Measurements from ENCODE around the gene SLC37A3.

Gene SLC37A3

DNA sequence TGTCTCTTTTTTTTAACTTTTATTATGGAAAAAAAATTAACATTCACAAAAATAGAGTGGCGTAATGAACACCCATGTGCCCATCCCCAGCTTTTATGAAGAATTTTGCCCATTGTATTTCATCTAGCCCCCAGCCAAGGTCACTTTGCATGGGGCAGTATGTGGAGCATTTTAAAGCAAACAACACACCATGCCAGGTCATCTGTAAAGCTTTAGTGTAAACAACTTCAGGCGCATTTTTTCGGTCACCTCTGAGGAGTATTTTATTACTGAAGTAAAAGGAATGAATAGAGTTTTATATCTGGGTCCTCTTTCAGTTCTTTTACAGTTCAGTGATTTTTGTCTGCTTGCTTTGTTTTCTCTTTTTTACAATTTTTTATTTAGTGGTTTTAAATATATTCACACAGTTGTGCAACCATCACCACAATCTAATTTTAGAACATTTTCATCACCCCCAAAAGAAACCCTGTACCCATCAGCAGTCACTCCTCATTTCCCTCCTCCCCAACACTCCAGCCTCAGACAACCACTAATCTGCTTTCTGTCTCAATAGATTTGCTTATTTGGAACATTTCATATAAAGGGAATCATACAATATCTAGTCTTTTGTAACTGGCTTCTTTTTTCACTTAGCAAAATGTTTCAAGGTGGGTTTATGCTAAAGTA is 87.9 kb downstream of the SLC37A3 start:
- no peak for DNase-seq

GRCh38 chr7:140308060-140308459 is 90.3 kb downstream of the SLC37A3 start:
- no peak for DNase-seq

- DNase-seq: peak in 1 of 2 donors; percentile 15
Observed at GRCh38 chr7:140304191-140304799, 94.0 kb downstream of the SLC37A3 start.

DNA sequence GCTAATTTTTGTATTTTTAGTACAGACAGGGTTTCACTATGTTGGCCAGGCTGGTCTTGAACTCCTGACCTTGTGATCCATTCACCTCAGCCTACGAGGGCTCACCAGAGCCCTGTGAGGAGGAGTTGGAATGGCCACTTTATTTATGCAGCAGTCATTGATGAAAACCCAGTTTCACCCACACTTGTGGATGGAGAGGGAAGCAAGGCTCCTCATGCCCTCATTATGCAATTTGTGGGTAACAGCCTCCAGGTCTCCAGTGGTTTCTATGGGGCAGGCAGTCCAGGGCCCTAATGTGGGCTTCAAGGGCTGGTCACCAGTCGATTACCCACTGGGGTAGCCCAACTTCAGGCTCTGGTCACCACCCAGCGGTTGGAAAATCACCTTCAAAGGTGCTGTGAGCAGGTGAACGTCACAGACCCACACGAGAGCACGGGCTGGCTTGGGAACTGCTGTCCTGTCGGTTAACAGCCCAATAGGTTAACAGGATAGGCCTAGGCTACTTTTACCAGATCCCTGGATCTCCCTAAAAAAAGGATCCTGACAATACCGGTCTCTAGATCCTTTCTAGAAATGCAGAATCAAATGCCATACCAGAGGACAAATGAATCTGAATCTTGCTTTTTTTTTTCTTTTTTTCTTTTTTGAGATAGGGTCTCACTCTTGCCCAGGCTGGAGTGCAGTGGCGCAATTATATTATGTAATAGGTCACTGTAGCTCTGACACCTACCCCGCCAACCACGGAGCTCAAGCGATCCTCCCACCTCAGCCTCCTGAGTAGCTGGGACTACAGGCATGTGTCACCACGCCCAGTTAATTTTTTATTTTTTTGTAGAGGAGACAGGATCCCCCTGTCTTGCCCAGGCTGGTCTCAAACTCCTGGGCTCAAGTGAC is 97.8 kb downstream of the SLC37A3 start:
- no peak for DNase-seq

DNA sequence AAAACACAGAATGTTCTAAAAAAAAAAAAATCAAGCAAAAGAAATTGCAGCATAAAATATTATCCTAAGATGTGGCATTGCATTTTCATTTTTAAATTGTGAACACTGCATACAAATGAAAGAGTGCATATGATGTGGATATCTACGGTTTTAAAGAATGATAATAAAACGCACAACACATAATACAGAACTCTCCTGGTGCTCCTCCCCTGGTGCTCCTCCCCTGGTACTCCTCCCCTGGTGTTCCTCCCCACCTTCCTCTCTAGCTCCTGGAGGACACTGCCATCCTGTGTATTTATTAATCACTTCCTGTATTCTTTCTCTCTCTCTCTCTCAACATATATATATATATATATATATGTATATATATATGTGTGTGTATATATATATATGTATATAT is 100.1 kb downstream of the SLC37A3 start:
- no peak for DNase-seq

DNA sequence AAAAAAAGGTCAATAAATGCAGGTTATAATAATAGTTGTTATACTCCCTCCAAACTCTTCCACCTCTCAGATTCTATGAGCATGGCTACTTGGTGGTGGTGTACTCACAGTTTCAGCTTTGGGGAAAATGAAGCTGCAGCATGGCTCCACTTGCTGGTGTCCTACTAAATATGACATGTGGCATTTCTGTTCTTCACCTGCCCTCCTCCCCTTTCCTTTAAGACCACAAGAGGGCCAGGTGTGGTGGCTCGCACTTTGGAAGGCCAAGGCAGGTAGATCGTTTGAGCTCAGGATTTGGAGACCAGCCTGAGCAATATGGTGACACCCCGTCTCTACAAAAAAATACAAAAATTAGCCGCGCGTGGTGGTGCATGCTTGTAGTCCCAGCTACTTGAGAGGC is 101.1 kb downstream of the SLC37A3 start:
- DNase-seq: no peak

DNA sequence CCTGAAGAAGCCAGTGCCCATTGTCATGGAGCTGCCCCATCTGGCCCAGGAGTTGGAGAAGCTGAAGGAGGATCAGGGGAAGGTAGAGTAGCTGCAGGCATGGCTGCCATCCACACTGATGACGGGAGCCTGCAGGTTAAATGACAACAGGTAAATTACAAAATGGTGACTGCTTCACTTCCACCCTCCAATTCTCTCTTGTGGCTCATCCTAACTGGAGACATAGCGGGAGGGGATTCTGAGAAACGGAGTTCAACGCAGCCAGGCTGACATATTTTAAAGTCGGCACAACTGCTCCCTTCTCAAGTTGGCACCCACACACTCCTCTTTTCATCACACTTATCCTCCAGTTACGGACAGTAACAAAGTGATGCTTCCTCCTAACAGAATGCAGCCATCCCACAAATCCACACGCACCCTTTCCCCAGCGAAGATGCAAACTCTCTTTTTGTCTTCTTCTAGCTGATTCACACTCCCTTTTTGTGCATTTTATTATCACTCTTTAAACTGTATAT is 103.0 kb downstream of the SLC37A3 start:
- no peak for DNase-seq

DNA sequence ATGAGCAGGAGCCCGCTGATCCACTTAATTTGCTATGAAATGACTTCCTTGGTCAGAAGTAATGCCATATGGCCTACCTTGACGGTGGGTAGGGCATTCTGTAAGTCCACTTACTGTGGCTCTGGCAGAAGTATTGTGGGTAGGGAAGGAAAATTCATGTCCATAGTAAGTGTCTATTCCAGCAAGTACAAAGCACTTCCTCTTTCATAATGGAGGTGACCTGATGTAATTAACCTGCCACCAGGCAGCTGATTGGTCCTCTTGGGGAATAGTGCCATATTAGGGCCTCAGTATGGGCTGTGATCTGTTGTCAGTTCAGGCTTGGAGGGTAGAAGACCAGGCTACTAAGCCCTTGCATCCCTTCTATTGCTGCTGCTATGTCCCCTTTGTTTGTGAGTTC is 103.9 kb downstream of the SLC37A3 start:
- DNase-seq: no peak

DNA sequence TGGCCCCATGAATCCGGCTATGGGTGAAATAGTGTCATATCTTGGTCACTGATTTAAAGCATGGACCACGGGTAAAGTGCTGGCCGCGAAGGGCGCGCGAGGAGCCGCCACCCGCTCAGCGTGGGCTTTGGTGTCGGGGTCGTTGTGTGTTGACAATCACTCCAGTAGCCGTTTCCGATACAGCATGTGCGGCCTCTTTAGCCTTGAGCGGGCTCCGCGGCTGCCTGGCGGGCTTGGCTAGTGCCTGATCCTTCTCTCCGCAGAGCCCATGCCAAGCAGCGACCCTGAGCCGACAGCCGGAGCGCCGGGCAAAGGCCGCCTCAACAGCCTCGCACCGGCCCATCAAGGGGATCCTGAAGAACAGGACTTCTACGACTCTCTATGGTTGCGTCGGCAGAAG is 105.9 kb downstream of the SLC37A3 start:
- DNase-seq: no peak

DNA sequence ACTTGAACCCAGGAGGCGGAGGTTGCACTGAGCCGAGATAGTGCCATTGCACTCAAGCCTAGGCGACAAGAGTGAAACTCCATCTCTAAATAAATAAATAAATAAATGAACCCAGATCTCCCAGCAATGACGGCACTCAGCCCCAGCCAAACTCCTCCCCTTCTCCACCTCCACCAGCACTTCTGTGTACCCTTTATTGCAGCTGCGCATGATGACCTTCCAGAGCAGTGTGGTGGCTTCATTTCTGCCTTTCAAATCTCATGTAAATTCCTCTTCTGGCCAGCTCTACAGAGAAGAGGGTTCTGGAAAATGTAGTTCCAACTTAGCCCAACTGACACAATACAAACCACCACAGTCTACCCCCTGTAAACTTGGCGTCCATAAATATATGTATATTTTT is 108.5 kb downstream of the SLC37A3 start:
- DNase-seq: no peak

DNA sequence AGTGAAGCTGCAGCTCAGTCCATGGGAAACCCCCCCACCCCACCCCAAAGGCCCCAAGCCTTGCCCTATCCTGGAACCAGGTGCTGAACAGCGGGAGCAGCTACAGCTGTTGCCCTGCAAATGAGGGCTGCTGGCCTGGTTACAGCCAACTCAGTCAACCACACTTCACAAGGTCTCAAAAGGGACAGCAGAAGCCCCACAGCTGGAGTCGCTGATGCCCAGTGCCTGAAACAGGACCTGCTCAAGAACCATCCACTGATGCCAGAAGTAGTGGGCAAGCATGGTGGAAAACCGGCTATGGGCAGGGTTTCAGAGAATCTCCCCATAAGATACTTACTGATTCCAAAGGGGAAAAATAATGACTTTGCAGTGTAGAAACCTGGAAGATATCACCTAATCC is 110.3 kb downstream of the SLC37A3 start:
- no peak for DNase-seq

- no peak for DNase-seq
Observed at GRCh38 chr7:140285938-140286337, 112.4 kb downstream of the SLC37A3 start.

DNA sequence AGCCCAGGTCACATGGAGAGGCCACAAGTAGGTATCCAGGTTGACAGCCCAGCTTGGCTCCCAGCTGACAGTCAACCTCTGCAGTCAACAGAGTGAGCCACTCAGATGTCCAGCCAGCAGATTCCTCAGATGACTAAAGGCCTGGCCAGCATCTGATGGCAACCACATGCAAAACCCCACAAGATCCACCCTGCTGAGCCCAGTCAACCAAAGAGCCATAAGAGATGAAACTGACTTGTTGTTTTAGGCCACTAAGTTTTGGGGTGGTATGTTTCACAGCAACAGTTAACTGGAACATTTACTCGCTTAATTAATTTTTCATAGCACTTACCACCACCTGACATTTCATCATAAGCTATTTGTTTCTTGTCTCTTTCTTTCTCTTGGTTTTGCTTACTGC is 114.3 kb downstream of the SLC37A3 start:
- no peak for DNase-seq
